ENCODE data around the gene SAC3D1. TPM values are rescaled to one million over a fixed set of nuclear protein-coding genes. Genes with fewer than 3 reads are reported as not detected.
"Not testable (repeated sequence)": the region's sequence is repeated elsewhere in the genome, so short reads cannot be mapped to it uniquely, and the experiment has no call there.

SAC3D1 gene
- total RNA-seq, 3 donors from 2014 or later = 8.5 to 13.1 (median 11.8) TPM

DNA sequence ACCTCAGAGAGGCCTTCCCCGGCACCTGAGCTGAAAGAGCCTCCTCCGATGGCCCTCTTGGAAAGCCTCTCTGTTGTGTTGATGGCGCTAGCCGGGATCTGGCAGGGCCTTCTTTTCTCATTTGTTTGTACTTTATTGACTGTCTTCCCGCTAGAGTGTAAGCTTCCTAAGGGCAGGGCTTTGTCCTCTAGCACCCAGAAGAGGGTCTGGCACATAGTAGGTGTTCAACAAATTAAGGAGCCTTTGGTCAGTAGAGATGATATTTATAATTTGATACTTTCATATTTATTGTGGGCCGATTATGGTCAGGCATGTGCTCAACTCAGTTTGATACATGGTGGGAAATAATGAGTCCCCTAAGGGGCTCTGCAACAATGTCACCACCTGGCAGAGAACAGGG lies 23.1 kb upstream of the SAC3D1 start:
- intact Hi-C loops (cut with DNase I, micrococcal nuclease) = no loop called here
- no peaks in the 10 kb centered on the region for H3K36me3 ChIP-seq (ENCODE audit: low read depth)
- H3K9me3 ChIP-seq = no peaks in the 10 kb centered on the region
- H3K4me1 ChIP-seq (ENCODE audit: low read depth) = peaks cover 11% of the 10 kb centered on the region
- ATAC-seq (no peak), DNase-seq (no peak)
- H3K4me3 ChIP-seq = no peak overlapping the region
- TF ChIP-seq, protein P1, sequence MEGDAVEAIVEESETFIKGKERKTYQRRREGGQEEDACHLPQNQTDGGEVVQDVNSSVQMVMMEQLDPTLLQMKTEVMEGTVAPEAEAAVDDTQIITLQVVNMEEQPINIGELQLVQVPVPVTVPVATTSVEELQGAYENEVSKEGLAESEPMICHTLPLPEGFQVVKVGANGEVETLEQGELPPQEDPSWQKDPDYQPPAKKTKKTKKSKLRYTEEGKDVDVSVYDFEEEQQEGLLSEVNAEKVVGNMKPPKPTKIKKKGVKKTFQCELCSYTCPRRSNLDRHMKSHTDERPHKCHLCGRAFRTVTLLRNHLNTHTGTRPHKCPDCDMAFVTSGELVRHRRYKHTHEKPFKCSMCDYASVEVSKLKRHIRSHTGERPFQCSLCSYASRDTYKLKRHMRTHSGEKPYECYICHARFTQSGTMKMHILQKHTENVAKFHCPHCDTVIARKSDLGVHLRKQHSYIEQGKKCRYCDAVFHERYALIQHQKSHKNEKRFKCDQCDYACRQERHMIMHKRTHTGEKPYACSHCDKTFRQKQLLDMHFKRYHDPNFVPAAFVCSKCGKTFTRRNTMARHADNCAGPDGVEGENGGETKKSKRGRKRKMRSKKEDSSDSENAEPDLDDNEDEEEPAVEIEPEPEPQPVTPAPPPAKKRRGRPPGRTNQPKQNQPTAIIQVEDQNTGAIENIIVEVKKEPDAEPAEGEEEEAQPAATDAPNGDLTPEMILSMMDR (IDR thresholded peaks at IDR 0.05) = no peak

DNA sequence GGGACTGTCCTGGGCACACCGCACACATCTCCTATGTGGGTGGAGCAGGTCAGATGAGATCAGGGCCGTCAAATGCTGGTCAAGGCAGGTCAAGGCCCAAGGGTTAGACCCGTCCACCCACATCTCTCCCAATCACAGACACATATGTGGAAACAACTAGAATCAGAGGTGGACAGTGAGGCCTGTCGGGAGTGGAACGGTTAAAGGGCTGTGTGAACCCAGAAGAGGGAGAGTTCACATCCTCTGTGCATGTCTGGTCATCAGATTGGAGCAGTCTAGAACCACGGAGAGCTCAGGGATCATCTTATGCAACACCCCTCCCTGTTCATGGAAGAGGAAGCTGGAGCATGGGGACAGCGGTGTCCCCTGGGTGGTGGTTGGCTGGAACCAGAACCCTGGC lies 21.2 kb upstream of the SAC3D1 start:
- DNase-seq (no peak), ATAC-seq (no peak)
- Histone ChIP-seq H3K4me3 (no peak overlapping the region), H3K4me1 (ENCODE audit: low read depth) (peaks cover 7% of the 10 kb centered on the region), H3K36me3 (ENCODE audit: low read depth) (no peaks in the 10 kb centered on the region), H3K9me3 (no peaks in the 10 kb centered on the region)
- intact Hi-C loops (cut with DNase I, micrococcal nuclease) = no loop called here
- TF ChIP-seq, protein P1 (IDR thresholded peaks at IDR 0.05) = no peak

DNA sequence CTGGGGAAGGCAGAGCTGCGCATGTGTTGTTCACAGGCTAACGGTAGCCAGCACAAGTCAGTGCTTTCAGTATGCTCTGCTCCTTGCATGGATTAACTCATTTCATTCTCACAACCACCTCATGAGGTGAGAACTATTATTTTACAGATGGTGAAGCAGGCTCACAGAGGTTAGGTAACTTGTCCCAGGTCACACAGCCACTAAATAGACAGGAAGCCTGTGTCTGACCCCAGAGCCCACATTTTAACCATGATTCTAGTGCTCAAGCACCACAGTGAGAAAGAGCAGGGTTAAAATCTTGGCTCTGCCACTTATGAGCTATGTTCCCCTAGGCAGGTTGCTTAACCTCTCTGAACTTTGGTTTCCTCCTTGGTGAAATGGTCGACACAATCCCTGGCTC lies 20.0 kb upstream of the SAC3D1 start:
- Histone ChIP-seq H3K4me3 (no peak overlapping the region), H3K36me3 (ENCODE audit: low read depth) (no peaks in the 10 kb centered on the region), H3K4me1 (ENCODE audit: low read depth) (no peaks in the 10 kb centered on the region), H3K9me3 (no peaks in the 10 kb centered on the region)
- DNase-seq (no peak), ATAC-seq (no peak)
- TF ChIP-seq, protein P1 (IDR thresholded peaks at IDR 0.05) = no peak
- intact Hi-C loops (cut with DNase I, micrococcal nuclease) = no loop called here

DNA sequence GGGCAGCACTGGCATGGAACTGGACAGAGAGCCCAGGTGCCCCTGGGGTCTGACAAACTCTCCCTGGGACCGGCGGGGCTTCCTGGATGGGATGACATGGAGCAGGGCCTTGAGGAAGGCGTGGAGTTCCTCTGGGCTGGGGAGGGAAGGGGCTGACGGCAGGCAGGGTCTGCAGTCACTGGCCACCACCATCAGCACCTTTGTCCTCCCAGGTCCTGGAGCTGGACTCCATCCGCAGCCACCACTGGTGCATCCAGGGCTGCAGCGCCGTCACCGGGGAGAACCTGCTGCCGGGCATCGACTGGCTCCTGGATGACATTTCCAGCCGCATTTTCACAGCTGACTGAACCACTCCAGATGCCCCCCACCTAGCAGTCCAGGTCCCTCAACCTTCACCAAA lies 19.5 kb upstream of the SAC3D1 start:
- no peak for DNase-seq
- ATAC-seq = no peak
- Histone ChIP-seq H3K4me1 (ENCODE audit: low read depth) (no peaks in the 10 kb centered on the region), H3K4me3 (no peak overlapping the region), H3K36me3 (ENCODE audit: low read depth) (no peaks in the 10 kb centered on the region), H3K9me3 (no peaks in the 10 kb centered on the region)
- intact Hi-C loops (cut with DNase I, micrococcal nuclease) = no loop called here
- TF ChIP-seq, protein P1 (IDR thresholded peaks at IDR 0.05) = no peak

DNA sequence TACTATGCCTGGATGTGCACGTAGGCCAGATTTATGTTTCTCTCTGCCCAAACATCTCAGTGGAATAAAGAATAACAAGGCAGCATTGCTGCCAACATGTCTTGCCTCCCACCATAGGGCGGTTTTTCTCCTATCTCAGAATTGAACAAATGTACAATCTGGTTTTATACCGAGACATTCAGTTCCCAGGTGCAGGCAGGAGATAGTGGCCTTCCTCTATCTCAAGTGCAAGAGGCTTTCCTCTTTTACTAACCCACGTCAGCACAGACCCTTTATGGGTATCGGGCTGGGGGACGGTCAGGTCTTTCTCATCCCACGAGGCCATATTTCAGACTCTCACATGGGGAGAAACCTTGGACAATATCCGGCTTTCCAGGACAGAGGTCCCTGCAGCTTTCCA lies 17.5 kb upstream of the SAC3D1 start:
- H3K4me1 ChIP-seq (ENCODE audit: low read depth); H3K9me3 ChIP-seq; DNase-seq; ATAC-seq; H3K36me3 ChIP-seq (ENCODE audit: low read depth); H3K4me3 ChIP-seq; intact Hi-C loops (cut with DNase I, micrococcal nuclease): not testable (repeated sequence)

DNA sequence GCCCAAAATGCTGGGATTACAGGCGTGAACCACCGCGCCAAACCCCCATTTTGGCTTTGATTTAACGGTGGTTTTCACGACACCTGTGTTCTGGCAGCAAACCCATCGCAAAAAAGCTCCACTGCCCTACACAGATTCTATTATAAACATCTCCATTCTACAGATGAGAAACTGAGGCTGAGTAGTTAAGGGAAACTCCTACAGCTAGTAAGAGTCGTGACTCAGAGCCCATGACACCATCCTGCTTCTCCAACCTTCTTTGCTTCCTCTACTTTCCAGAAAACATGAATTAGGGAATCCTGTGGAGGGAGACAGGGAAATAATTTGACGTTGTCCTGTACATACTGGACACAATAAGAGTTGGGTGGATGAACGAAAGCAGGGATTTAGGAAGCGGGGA lies 14.2 kb upstream of the SAC3D1 start:
- intact Hi-C loops (cut with DNase I, micrococcal nuclease) = no loop called here
- no peak for ATAC-seq
- H3K9me3 ChIP-seq = no peaks in the 10 kb centered on the region
- H3K4me3 ChIP-seq = peak overlapping the region; percentile 33
- H3K4me1 ChIP-seq (ENCODE audit: low read depth) = peaks cover 18% of the 10 kb centered on the region
- no peak for DNase-seq
- no peaks in the 10 kb centered on the region for H3K36me3 ChIP-seq (ENCODE audit: low read depth)
- TF ChIP-seq, protein P1 (IDR thresholded peaks at IDR 0.05) = no peak
